Activated naive CD8-positive, alpha-beta T cell treated with anti-CD3 and anti-CD28 coated beads, Interleukin-2, amount 50 U/mL, for 24 hours (primary cell): ENCODE measurements around the gene FAM171A2.

ENCODE experiments used
- ATAC-seq: fragments of 150-1000 bp; cut with Tn5 transposase; one replicate; pipeline ENCODE4 v1.10.0; 2021
- DNase-seq: peaks from one replicate; pipeline ENCODE4 v3.0.0; 2021
- H3K27ac Mint-ChIP-seq: one replicate; pipeline ENCODE4 v1.8.0; 2021; ENCODE audit warnings: mild to moderate bottlenecking, mixed read lengths
- H3K27me3 Mint-ChIP-seq: one replicate; pipeline ENCODE4 v1.8.0; 2021; ENCODE audit warnings: mixed read lengths
- H3K36me3 Mint-ChIP-seq: one replicate; pipeline ENCODE4 v1.8.0; 2021; ENCODE audit warnings: low read depth, mixed read lengths
- H3K4me1 Mint-ChIP-seq: one replicate; pipeline ENCODE4 v1.8.0; 2021; ENCODE audit warnings: mixed read lengths
- H3K4me3 Mint-ChIP-seq: one replicate; pipeline ENCODE4 v1.8.0; 2021; ENCODE audit warnings: mild to moderate bottlenecking, moderate library complexity, mixed read lengths
- H3K9me3 Mint-ChIP-seq: one replicate; pipeline ENCODE4 v1.8.0; 2021; ENCODE audit warnings: mixed read lengths

The FAM171A2 gene

GRCh38 chr17:44387804-44388203 is 24.2 kb upstream of the FAM171A2 start:
- Mint-ChIP-seq H3K9me3 (no peaks in the 10 kb centered on the region), H3K27ac (no peak overlapping the region), H3K4me1 (peaks cover 9% of the 10 kb centered on the region), H3K4me3 (no peak overlapping the region), H3K27me3 (peaks cover 19% of the 10 kb centered on the region), H3K36me3 (no peaks in the 10 kb centered on the region)
- DNase-seq (no peak), ATAC-seq (no peak)

- peaks cover 25% of the 10 kb centered on the region for H3K27me3 Mint-ChIP-seq
- no peaks in the 10 kb centered on the region for H3K36me3 Mint-ChIP-seq
- H3K27ac Mint-ChIP-seq = no peak overlapping the region
- no peaks in the 10 kb centered on the region for H3K9me3 Mint-ChIP-seq
- ATAC-seq (no peak), DNase-seq (no peak)
- peak overlapping the region; percentile 71 for H3K4me3 Mint-ChIP-seq
- H3K4me1 Mint-ChIP-seq = peaks cover 9% of the 10 kb centered on the region
Measured at GRCh38 chr17:44386182-44386525, 22.5 kb upstream of the FAM171A2 start.

DNA sequence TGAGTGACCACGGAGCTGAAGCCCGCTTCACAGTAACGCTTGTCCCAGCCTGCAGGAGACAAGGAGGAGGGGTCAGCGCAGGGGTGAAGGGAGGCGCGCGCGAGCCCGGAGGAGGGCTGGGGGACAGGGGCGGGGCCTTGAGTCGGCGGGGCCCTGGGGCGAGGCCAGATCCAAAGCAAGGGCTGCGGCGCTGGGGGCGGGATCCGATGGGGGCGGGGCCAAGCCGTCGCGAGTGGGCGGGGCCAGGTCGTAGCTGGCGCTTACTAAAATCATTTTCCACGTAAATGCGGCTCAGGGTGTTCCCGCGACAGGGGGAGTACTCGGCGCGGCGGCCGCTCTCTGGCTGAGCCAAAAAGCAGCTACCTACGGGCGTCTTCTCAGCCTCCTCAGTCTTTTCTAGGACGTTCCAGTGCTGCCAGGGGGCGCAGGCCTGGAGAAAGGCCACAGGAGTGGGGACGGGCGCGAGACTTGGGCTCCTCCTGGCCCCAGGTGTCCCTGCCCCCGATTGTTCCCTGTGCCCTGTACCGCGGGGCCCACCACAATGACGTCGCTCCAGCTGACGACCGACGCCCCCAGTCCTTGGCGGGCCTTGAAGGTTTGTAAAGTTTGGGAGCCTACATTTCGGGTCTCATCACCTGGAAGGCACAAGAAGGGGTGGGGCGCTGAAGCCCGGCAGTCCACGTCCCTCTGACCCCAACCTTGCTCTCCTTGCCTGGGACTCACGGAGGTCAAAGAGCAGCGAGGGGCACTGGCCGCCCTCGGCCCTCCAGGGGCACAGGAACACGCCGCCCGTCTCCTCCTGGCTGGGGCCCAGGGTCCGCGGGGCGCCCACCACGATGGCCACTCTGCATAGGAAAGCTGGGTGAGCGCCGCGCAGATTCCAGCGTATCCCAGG is 21.9 kb upstream of the FAM171A2 start:
- peaks cover 9% of the 10 kb centered on the region for H3K4me1 Mint-ChIP-seq
- no peak overlapping the region for H3K27ac Mint-ChIP-seq
- no peaks in the 10 kb centered on the region for H3K36me3 Mint-ChIP-seq
- H3K4me3 Mint-ChIP-seq = peak overlapping the region; percentile 71
- ATAC-seq = peak; percentile 84
- H3K27me3 Mint-ChIP-seq = peaks cover 25% of the 10 kb centered on the region
- no peaks in the 10 kb centered on the region for H3K9me3 Mint-ChIP-seq
- peak; percentile 88 for DNase-seq

- H3K4me1 Mint-ChIP-seq = peaks cover 9% of the 10 kb centered on the region
Measured at GRCh38 chr17:44384823-44385286, 21.2 kb upstream of the FAM171A2 start.

DNA sequence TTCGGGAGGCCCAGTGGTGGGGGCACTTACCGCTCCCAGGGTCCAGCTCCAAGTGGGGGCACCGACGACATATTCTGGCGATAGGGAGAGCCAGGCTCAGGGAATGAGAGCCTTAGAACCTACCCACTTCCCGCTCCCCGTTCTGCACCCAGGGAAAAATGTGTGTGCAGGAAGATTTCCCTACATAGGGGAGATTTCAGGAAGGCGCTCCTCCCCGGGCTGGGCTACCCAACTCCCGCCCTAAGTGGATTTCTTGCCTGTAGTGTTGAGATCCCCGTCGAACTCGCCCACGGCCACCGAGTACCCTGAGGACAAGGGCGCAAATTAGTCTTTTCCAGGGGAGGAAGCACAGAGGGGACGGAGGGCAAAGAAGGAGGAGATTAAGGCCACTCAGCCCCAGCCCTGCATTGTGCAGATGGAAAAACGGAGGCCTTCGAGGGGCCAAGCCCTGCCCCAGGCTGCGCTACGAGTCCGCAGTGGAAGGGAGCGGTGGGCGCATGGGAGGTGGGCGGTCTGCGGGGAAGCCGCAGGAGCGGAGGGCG is 20.7 kb upstream of the FAM171A2 start:
- peaks cover 25% of the 10 kb centered on the region for H3K27me3 Mint-ChIP-seq
- no peaks in the 10 kb centered on the region for H3K9me3 Mint-ChIP-seq
- no peak overlapping the region for H3K4me3 Mint-ChIP-seq
- ATAC-seq (no peak), DNase-seq (no peak)
- H3K4me1 Mint-ChIP-seq = peaks cover 9% of the 10 kb centered on the region
- H3K36me3 Mint-ChIP-seq = no peaks in the 10 kb centered on the region
- no peak overlapping the region for H3K27ac Mint-ChIP-seq

More at GRCh38 chr17:44384823-44385286, 21.2 kb upstream of the FAM171A2 start:
- no peaks in the 10 kb centered on the region for H3K36me3 Mint-ChIP-seq
- no peaks in the 10 kb centered on the region for H3K9me3 Mint-ChIP-seq
- no peak for DNase-seq
- H3K27me3 Mint-ChIP-seq = peaks cover 25% of the 10 kb centered on the region
- H3K27ac Mint-ChIP-seq = no peak overlapping the region
- peak overlapping the region; percentile 62 for H3K4me3 Mint-ChIP-seq
- peak; percentile 18 for ATAC-seq

- H3K9me3 Mint-ChIP-seq = no peaks in the 10 kb centered on the region
- H3K4me3 Mint-ChIP-seq = no peak overlapping the region
- ATAC-seq = no peak
- no peak overlapping the region for H3K27ac Mint-ChIP-seq
- H3K27me3 Mint-ChIP-seq = peaks cover 25% of the 10 kb centered on the region
- DNase-seq = no peak
- peaks cover 9% of the 10 kb centered on the region for H3K4me1 Mint-ChIP-seq
- no peaks in the 10 kb centered on the region for H3K36me3 Mint-ChIP-seq
Measured at GRCh38 chr17:44383861-44384260, 20.2 kb upstream of the FAM171A2 start.

GRCh38 chr17:44383363-44383762 is 19.7 kb upstream of the FAM171A2 start:
- Mint-ChIP-seq H3K36me3 (no peaks in the 10 kb centered on the region), H3K27ac (no peak overlapping the region), H3K27me3 (peaks cover 28% of the 10 kb centered on the region), H3K9me3 (no peaks in the 10 kb centered on the region), H3K4me1 (peaks cover 9% of the 10 kb centered on the region), H3K4me3 (no peak overlapping the region)
- DNase-seq = no peak
- ATAC-seq = no peak

- Mint-ChIP-seq H3K4me1 (peaks cover 9% of the 10 kb centered on the region), H3K27ac (no peak overlapping the region), H3K27me3 (peaks cover 27% of the 10 kb centered on the region), H3K4me3 (no peak overlapping the region), H3K36me3 (no peaks in the 10 kb centered on the region), H3K9me3 (no peaks in the 10 kb centered on the region)
- ATAC-seq = no peak
- DNase-seq = no peak
Measured at GRCh38 chr17:44382917-44383316, 19.3 kb upstream of the FAM171A2 start.

DNA sequence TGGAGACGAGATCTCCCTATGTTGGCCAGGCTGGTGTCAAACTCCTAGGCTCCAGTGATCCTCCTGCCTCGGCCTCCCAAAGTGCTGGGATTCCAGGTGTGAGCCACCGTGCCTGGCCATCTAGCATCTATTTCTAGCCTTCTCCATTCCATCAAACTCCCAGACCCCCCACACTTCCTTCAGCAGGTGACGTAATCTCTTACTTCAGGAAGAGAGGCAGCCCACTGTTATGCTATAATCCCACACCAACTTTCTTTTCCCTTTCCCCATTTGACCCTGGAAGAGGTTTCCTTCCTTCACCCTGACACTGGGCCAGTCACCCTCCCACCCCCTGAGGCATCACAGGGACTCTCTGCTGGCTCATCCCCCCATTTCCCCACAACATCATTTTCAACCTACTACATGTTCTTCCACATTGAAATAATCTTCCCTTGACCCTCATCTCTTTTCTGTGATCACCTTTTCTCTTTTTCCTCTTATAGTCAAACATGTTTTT is 18.2 kb upstream of the FAM171A2 start:
- Mint-ChIP-seq H3K4me1 (peaks cover 9% of the 10 kb centered on the region), H3K4me3 (no peak overlapping the region), H3K9me3 (no peaks in the 10 kb centered on the region), H3K36me3 (no peaks in the 10 kb centered on the region), H3K27me3 (peaks cover 26% of the 10 kb centered on the region), H3K27ac (no peak overlapping the region)
- no peak for ATAC-seq
- no peak for DNase-seq

- Mint-ChIP-seq H3K27me3 (peaks cover 20% of the 10 kb centered on the region), H3K36me3 (no peaks in the 10 kb centered on the region), H3K4me3 (no peak overlapping the region), H3K9me3 (no peaks in the 10 kb centered on the region), H3K27ac (no peak overlapping the region), H3K4me1 (peaks cover 3% of the 10 kb centered on the region)
- no peak for DNase-seq
- ATAC-seq = no peak
Measured at GRCh38 chr17:44380767-44381166, 17.1 kb upstream of the FAM171A2 start.

DNA sequence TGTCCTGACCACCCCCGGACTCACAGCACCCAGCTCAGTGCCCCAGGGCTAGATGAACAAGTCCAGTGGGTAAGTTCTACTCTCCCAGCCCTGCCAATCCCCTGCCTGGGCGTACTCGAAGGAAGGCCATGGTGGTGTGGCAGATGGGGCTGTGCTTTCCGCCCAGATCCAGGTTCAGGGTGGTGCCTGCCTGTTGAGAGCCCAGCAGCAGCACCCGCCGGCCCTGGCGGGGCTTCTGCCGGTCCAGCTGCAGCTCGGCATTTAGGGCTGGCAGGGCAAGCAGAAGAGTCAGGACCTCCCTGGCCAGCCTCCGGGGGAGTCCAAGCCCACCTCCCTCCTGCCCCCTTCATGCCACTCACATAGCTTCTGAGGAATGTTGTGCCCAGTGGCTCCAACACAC is 16.2 kb upstream of the FAM171A2 start:
- ATAC-seq = peak; percentile 4
- no peaks in the 10 kb centered on the region for H3K9me3 Mint-ChIP-seq
- peaks cover 3% of the 10 kb centered on the region for H3K4me1 Mint-ChIP-seq
- H3K27me3 Mint-ChIP-seq = peaks cover 19% of the 10 kb centered on the region
- DNase-seq = no peak
- no peak overlapping the region for H3K4me3 Mint-ChIP-seq
- no peaks in the 10 kb centered on the region for H3K36me3 Mint-ChIP-seq
- H3K27ac Mint-ChIP-seq = no peak overlapping the region

DNA sequence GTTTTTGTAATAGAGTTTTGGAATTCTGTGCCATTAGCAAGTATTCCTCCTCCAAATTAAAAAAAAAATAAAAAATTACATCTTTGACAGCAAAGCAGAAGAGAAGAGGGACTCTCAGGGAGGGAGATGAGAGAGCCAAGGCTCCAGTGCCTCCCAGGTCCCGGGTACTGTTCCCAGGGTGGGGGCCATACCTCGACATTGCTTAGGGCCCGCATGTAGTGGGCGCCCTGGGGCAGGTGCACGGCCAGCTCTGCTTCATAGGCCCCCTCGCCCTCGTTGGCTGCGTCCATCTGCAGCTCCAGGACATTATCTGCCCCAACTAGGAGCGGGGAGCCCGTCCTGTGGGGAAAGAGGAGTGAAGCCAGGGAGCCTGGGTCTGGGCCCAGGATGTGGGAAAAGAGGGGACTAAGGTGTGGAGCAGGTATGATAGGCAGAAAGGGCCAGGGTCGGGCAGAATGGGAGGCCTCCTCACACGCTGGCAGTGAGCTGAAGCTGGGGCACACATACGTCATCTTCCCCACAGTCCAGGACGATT is 14.6 kb upstream of the FAM171A2 start:
- Mint-ChIP-seq H3K4me3 (no peak overlapping the region), H3K9me3 (no peaks in the 10 kb centered on the region), H3K27ac (no peak overlapping the region), H3K27me3 (peaks cover 18% of the 10 kb centered on the region), H3K36me3 (no peaks in the 10 kb centered on the region), H3K4me1 (no peaks in the 10 kb centered on the region)
- DNase-seq (no peak), ATAC-seq (no peak)

- Mint-ChIP-seq H3K36me3 (no peaks in the 10 kb centered on the region), H3K27me3 (peaks cover 12% of the 10 kb centered on the region), H3K27ac (no peak overlapping the region), H3K4me3 (no peak overlapping the region), H3K9me3 (no peaks in the 10 kb centered on the region), H3K4me1 (no peaks in the 10 kb centered on the region)
- DNase-seq = no peak
- ATAC-seq = no peak
Measured at GRCh38 chr17:44376779-44377178, 13.1 kb upstream of the FAM171A2 start.

GRCh38 chr17:44376124-44376523 is 12.5 kb upstream of the FAM171A2 start:
- Mint-ChIP-seq H3K27me3 (peaks cover 16% of the 10 kb centered on the region), H3K4me1 (no peaks in the 10 kb centered on the region), H3K36me3 (no peaks in the 10 kb centered on the region), H3K4me3 (no peak overlapping the region), H3K27ac (no peak overlapping the region), H3K9me3 (no peaks in the 10 kb centered on the region)
- DNase-seq (peak; percentile 44), ATAC-seq (no peak)
